AG09319 (cell line): ENCODE results near the gene UNC119.

Experiments used
- DNase-seq: peaks from one replicate; pipeline ENCODE4 v3.0.0-alpha.2; 2010; ENCODE audit warnings: low read depth; ENCODE audit errors: extremely low read depth
- TF ChIP-seq, protein P1 (sequence below): IDR thresholded peaks from 2 replicates; pipeline ENCODE4 v1.5.1; 2011; ENCODE audit warnings: low read depth, mild to moderate bottlenecking, inconsistent platforms, low read length, moderate library complexity

Gene UNC119

DNA sequence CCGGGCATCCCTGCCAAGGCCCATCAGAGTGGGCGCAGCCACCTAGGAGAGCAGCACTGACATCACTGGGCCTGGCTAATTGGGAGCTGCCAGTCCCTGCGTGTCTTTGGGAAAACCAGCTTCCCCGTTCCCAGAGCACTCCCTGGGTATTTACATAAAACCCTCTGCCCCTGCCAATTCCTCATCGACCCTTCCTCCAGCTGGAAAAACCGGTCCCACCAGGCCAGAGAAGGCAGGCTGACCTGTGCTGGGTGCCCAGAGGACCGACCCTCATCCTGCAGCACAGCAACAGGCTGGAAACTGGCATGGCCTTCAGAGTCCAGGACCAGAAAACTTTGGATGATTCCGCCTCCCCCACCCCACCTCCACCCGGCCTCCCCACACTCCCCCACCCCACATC lies 54.5 kb downstream of the UNC119 start:
- no peak for DNase-seq
- TF ChIP-seq, protein P1, sequence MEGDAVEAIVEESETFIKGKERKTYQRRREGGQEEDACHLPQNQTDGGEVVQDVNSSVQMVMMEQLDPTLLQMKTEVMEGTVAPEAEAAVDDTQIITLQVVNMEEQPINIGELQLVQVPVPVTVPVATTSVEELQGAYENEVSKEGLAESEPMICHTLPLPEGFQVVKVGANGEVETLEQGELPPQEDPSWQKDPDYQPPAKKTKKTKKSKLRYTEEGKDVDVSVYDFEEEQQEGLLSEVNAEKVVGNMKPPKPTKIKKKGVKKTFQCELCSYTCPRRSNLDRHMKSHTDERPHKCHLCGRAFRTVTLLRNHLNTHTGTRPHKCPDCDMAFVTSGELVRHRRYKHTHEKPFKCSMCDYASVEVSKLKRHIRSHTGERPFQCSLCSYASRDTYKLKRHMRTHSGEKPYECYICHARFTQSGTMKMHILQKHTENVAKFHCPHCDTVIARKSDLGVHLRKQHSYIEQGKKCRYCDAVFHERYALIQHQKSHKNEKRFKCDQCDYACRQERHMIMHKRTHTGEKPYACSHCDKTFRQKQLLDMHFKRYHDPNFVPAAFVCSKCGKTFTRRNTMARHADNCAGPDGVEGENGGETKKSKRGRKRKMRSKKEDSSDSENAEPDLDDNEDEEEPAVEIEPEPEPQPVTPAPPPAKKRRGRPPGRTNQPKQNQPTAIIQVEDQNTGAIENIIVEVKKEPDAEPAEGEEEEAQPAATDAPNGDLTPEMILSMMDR: no peak
